ENCODE measurements around the gene PAXX.

Gene PAXX

DNA sequence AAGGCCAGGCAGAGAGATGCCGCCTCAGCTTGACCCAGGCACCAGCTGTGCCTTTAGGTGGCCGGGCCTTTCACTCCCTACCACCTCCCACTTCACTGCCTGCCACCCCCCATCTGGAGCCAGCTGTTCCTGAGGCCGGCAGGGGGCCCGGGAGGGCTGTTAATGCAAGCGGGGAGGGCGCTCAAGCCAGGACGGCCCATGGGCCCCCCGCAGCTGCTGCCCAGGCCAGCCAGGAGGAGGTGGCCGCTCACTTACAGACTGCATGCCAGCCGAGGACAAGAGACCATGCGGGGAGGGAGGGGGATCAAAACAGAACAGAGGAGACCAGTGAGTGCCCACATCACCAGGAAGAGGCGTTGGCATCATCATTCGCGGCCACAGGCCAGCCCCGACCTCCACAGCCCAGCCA lies 31.4 kb downstream of the PAXX start:
- TF ChIP-seq, protein P1, sequence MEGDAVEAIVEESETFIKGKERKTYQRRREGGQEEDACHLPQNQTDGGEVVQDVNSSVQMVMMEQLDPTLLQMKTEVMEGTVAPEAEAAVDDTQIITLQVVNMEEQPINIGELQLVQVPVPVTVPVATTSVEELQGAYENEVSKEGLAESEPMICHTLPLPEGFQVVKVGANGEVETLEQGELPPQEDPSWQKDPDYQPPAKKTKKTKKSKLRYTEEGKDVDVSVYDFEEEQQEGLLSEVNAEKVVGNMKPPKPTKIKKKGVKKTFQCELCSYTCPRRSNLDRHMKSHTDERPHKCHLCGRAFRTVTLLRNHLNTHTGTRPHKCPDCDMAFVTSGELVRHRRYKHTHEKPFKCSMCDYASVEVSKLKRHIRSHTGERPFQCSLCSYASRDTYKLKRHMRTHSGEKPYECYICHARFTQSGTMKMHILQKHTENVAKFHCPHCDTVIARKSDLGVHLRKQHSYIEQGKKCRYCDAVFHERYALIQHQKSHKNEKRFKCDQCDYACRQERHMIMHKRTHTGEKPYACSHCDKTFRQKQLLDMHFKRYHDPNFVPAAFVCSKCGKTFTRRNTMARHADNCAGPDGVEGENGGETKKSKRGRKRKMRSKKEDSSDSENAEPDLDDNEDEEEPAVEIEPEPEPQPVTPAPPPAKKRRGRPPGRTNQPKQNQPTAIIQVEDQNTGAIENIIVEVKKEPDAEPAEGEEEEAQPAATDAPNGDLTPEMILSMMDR (IDR thresholded peaks at IDR 0.05; ENCODE audit: low read length, missing control alignments) = no peak
- H3K4me3 ChIP-seq (replicated peaks; ENCODE audit: low read depth, low read length) = no peak overlapping the region
- no peak for DNase-seq (ENCODE audit: low read depth)

DNA sequence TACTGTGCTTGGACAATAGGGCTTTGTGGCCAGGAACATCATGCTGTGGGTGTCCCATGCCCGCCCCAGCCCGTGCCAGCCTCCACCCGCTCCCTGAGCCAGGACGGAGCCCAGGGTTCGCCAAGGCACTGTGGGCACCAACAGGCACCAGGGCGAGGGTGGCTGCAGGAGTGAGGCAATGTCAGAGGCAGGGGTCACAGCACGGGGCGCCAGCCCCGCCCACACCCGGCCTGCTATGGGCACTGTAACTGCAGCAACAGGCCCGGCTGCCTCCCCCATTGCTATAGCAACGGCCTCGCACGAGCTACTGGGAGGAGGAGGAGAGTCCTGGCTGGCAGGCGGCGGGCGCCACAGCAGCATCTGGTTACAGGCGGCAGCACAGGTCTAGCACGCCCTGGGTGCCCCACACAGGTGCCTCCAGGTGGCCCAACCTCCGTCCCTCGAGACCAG lies 33.3 kb downstream of the PAXX start:
- TF ChIP-seq, protein P1 (IDR thresholded peaks at IDR 0.05; ENCODE audit: low read length, missing control alignments) = no peak
- no peak for DNase-seq (ENCODE audit: low read depth)
- no peak overlapping the region for H3K4me3 ChIP-seq (replicated peaks; ENCODE audit: low read depth, low read length)

DNA sequence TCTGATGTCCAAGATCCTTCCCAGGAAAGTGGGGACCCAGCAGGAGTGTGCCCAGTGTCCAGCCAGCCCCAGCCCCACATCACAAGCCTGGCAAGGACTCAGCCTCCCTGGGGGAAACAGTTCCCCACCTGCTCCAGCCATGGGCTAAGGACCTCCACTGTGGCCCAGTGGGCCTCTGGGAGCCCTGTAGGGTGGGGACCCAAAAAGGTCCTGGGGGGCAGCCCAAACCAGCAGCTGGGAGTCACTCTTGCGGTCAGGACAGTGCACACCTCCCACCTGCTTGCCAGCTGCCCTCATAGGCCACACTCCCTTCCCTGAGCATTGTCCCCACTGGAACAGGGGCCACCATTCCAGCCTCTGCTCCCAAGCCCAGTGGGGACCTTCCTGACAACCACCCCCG lies 34.2 kb downstream of the PAXX start:
- H3K4me3 ChIP-seq (replicated peaks; ENCODE audit: low read depth, low read length) = no peak overlapping the region
- TF ChIP-seq, protein P1 (IDR thresholded peaks at IDR 0.05; ENCODE audit: low read length, missing control alignments) = no peak
- no peak for DNase-seq (ENCODE audit: low read depth)

DNA sequence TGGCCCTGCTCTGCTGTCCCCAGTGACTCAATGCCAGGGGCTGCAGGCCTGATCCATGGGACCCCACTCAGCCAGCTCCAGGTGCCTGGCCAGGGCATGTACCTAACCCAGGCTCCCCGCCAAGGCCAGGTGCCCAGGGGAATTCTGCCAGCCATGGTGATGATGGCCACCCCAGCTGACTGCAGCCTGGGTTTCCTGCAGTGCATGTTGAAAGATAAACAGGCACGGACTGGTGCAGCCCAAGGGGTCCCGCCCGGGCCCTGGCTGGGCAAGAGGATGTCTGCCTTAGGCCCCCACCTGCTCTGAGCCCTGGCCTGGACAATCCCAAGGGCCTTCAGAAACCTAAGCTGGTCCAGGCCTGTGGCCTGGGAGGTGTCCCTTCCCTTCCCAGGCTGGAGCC lies 34.6 kb downstream of the PAXX start:
- TF ChIP-seq, protein P1 (IDR thresholded peaks at IDR 0.05; ENCODE audit: low read length, missing control alignments) = no peak
- DNase-seq (ENCODE audit: low read depth) = no peak
- no peak overlapping the region for H3K4me3 ChIP-seq (replicated peaks; ENCODE audit: low read depth, low read length)

DNA sequence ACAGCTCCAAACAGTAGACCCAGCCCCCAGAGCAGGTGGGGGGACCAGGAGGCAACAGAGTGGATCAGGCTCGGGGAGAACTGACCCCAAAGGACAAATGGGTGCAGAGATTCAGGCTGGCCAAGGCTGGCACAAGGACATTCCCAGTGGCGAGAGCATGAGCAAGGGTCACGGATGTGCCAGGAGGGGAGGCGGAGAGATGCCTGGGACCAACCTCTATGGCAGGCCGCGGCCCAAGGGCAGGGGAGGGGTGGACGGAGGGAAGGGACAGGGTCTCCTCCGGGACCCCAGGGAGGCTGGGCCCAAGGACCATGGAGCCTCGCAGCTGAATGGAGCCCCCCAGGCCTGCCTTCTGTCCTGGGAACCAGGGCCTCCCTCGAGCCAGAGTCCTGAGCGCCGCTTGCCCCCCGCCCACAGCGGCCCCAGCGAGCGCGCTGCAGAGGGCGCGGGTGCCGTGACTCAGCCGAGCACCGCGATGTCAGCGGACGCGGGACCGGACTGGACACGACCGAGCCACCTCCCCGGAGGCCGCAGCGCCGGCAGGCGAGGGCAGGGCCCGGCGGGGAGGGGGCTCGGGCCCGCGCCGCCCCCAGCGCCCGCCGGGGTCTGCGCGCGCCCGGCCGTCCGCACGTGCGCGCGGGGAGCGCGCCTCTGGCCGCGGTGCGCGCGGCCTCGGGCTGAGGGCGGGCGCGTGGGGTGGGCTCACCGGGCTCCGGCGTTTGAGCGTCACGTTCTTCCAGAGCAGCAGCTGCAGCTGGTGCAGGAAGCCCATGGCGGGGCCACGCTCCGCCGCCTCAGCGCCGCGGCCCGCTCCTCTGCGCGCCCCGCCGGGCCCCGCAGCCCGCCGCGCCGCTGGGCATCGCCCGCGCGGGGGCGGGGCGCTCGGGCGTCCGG lies 35.4 kb downstream of the PAXX start, which contains the start of gene ABCA2:
TSS of gene ABCA2 (minus strand) at position 869 of the 894 bp plus-strand sequence. CDS start at position 772, 97 bp downstream.
- TF ChIP-seq, protein P1 (IDR thresholded peaks at IDR 0.05; ENCODE audit: low read length, missing control alignments) = no peak
- H3K4me3 ChIP-seq (replicated peaks; ENCODE audit: low read depth, low read length) = peak within 1 kb of the TSS; percentile 52
- peak; percentile 14 for DNase-seq (ENCODE audit: low read depth)

DNA sequence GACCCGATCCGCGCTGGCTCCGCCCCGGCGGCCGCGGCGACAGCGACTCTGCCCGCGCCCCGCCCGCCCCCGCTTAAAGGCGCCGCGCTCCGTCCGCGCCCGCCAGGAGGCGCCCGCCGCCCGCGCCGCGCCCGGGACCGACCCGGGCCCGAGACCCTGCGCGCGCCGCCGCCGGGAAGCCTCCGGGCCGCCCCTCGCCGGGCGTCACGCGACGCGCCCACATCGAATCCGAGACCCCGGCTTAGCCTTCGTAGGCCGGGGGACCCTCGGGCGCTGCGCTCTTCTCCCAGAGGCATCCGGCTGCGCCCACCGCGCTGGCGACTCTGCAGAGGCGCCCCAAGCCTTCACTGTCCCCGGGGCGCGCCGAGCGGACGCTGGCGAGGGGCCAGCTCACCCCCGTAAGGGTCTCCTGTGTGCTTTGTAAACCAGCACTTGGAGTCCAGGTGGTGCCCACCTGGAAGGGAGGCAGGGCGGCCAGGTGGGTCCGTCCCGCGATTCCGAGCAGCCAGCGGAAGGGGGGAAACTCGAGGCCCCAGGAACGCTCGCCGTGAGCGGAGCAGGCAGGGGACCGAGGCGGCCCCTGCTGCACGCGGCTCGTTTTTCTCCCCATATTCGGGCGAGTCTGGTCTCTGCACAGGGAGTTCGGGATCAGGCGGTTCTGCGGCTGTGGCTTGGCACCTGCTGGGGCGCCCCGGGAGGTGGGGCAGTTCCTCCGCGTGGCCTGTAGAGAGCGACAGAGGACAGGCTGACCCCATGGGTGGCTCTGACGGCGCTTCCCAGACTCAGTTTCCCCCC lies 36.2 kb downstream of the PAXX start:
- peak; percentile 21 for DNase-seq (ENCODE audit: low read depth)
- peak overlapping the region; percentile 52 for H3K4me3 ChIP-seq (replicated peaks; ENCODE audit: low read depth, low read length)
- TF ChIP-seq, protein P1 (IDR thresholded peaks at IDR 0.05; ENCODE audit: low read length, missing control alignments) = peak; percentile 30
